HPDE6-E6E7 (cell line): Measurements from ENCODE around the gene ANXA11.

ENCODE experiments used
- DNase-seq: peaks from one replicate; pipeline ENCODE4 v3.0.0; 2011; ENCODE audit warnings: missing footprints; ENCODE audit errors: extremely low spot score

The ANXA11 gene

DNA sequence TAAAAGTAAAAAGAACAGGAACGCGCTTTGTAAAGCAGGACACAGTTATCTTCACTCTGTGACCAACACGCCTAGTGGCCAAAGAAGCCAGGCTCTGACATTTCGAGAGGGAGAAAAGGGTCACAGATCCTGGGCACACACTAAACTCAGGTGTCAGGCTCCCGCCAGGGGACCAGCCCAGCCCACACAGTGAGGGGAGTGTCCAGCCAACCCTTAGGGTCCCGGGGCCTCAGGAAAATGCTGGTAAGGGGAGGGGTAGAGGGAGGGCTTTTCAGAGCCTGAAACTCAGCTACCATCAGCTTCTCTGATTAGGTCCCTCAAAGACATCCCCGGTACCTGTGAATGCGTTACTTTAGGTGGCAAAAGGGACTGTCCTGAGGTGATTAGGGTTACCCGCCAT is 16.6 kb downstream of the ANXA11 start:
- DNase-seq = no peak

GRCh38 chr10:80187465-80188409 is 17.6 kb downstream of the ANXA11 start:
- DNase-seq = no peak

- DNase-seq = no peak
These were observed 18.3 kb downstream of the ANXA11 start for GRCh38 chr10:80187060-80187459.

DNA sequence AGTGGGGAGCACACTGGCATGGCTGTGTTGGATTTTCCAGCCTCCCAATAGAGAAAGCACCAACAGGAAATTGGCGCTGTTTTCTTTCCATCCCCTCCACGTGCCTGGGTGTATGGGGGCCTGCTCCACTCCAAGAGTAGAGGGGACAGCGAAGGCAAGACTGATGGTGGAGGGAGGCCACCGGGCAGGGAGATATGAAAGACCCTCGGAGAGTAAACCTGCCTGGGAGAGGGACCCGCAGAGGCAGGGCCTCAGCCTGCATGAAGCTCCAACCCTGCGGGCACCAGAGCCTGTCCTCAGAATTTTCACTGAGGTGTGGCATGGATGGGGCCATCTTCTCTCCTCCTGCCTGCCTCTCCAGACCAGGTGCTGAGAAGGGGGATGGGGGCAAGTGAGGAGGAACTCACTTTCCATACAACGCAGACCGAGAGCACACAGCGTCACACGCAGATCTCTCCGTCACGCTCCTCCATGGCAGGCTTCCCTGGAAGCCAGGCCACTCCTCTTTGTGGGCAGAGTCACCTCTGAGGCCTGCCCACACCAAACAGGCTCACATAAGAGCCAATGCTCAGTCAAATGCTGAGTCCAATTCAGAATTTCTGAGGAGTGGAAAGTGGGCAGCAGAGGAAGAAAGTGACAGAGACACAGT is 18.8 kb downstream of the ANXA11 start:
- DNase-seq = no peak

DNA sequence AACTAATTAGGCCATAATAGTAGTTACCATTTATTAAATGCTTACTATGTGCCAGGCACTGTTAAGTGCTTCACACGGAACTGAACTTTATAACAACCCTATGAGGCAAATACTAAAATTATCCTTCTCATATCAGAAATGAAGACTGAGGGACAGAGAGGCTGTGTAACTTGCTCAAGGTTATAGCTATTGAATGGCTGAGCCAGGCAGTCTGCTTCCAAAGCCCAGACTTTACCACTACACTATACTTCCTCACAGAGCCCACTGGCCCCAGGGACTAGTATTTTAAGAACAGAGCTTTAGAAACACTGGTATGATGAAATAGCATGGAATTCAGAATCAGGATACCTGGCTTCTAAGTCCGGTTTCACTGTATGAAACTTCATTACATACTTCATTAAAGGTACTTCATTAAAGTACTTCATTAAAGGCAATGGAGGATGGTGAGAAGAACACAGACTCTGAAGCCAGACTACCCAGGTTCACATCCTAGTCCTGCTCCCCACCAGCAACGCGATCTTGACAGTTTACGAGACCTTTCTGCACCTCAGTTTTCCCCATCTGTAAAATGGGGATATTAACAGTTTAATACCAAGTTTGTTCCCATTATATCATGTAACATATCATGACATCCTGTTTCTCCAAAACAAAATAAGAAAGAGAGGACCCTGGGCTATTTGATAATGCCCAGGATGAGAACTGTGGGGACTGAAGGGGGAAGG is 19.6 kb downstream of the ANXA11 start:
- no peak for DNase-seq

- no peak for DNase-seq
These were observed 21.0 kb downstream of the ANXA11 start for GRCh38 chr10:80184291-80184690.

DNA sequence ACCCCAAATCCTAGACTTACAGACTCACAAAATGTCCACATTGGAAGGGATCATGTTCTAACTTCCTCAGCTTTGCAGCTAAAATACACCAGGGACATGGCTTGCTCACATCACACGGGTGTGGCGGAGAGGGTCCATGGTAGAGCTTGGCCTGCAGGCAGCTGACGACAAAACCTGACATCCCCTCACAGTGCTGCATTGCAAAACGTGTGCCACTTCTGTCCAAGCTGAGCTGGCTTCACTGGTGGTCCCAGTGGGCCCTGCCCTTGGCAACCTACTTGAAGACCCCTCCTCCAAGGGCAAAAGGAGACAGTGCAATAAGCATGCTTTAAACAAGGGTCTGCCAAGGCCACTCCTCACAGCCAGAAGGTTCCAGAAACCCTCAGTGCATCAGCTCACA is 21.9 kb downstream of the ANXA11 start:
- DNase-seq = no peak

GRCh38 chr10:80182986-80183385 is 22.4 kb downstream of the ANXA11 start:
- DNase-seq = no peak

DNA sequence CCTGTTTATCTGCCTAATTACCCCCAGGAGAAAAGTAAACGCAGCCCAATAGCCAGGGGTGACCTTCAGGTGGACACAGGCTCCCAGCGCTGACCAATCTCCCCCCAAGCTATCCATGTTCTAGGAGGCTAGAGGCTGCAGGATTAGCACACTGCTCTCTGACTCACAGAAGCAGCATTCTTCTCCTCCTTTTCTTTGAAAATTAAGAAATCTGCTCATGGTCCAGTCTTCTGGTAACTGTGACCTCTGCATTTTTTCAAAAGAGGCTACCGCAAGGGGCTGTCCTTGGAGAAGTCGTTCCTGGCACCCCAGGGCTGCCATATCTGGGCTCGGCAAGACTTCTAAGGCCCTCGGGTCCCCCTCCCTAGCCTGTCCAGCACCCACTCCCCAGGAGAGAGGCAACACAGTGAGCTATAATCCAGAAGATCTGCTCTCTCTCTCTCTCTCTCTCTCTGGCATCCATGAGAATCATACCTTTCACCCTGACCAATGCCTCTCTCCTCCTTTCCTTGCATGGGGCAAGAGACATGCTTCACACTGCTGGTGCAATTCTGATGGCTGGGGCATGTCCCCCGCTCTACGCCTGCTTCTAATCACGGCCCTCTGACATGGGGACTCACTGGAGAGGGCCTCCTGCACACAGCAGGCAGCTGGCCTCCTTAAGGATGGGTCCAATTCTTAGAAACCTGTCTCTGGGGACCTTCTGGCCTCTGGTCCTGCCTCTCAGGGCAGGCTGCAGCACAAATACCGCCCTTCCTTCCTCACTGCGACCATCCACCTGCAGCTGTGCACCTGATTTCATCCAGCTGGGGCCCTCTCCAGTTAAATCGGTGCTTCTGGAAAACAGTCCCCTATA is 27.3 kb downstream of the ANXA11 start:
- DNase-seq = no peak

DNA sequence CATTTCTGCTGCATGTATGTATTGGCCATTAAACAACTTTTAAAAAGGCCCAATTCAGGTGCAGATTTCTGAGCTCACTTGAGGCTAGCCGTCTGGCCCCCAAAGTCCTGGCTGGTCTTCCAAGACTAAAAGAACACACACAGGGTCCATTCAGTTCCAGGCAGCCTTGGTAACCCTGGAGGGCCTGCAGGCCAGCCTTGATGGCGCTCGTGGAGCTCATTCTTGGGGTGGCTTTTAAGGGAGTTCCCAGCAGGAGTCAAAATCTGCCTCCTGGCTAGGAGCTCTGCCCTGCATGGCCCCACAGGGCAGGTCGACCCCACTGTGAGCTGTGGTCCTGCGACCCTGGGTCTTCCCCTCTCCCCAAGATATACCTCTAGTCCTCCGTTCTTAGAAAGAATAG is 28.8 kb downstream of the ANXA11 start:
- DNase-seq = no peak

GRCh38 chr10:80174641-80175395 is 30.5 kb downstream of the ANXA11 start:
- no peak for DNase-seq

DNA sequence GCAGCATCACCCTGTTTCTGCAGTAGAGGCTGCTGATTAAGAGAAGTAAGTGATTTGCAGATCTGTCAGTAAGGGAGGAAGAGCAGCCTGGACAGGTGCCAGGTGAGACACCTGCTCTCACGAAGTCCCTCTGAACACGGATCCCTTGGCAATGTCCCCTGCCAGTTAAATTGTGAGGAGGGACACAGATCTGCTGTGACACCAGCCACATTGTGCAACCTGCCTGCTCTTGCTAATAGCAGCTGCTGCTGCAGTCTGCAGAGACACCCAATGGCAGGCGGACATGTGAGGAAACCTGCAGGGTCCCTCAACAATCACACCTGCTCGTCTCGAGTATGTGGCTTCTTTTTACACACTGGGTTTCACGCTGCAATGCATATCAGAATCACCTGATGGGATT is 31.9 kb downstream of the ANXA11 start:
- DNase-seq = no peak

DNA sequence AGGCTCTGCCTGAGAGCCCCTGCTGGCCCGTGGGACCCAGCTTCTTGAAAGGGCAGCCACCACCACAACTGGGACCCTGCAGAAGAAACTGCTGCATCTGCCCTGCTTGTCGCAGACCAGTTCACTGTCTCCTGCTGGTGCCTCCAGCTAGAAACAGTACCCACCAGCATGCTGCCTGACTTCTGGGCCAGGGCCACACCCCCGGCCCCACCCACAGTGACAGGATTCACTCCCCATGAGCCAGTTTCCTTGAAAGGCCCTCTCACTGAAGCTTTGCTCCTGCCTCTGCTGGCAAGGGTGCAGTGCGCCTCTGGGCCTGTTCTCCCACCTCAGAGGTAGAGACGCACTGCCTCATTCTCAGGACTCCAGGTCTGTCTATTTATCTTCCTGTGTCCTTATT is 32.4 kb downstream of the ANXA11 start:
- no peak for DNase-seq

DNA sequence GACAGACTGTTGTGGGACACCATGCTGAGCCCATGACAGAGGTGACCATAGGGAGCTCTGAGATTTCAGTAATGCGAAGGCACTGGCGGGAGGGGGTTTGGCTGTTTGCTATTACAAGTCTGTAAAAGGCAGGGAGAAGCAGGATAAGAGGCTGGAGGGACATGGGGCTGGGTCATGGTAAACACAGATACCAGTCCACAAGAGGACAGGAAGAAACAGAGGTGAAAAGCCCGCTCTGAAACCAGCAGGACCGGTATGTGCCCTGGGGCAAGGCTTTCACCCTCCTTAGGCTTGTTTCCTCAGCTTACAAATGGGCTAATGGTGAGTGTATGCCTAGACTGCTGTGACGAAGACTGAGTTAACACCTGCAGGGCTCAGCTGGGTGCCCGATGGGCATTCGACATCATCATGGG is 34.1 kb downstream of the ANXA11 start:
- DNase-seq = peak; percentile 31

DNA sequence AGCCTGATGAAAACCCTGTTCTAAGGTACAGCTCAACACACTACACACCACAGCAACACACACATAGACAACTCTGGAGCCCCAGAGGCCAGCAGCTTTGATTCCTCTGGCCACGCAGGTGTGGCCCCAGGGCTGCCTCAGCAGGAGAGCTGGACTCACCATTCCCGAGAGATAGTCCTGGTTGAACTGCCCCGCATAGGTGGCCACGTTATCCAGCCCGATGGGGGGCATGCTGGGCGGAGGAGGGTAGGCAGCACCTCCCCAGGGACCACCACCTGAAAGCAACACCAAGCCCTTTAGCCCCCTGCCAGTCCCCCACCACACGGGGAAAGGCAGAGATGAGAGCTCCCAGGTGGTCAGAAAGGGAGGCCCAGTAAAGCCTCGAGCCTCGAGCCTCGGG is 34.7 kb downstream of the ANXA11 start:
- no peak for DNase-seq

DNA sequence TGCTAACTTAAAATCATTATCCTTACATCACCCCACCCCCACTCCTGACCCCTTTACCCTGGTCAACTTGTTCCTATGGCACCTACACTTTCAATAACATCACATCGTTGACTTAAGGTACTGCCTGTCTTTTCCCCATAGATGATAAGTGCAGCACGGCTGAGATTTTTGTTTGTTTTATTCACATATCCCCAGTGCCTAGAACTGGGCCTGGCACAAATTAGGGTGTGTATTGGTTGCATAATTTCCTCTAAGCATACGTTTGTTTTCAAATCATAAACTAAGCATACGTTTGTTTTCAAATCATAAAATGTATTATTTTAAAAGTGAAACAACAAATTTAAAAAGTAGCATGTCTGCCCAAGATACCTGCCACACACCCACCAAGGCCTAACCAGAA is 35.3 kb downstream of the ANXA11 start:
- DNase-seq = no peak

DNA sequence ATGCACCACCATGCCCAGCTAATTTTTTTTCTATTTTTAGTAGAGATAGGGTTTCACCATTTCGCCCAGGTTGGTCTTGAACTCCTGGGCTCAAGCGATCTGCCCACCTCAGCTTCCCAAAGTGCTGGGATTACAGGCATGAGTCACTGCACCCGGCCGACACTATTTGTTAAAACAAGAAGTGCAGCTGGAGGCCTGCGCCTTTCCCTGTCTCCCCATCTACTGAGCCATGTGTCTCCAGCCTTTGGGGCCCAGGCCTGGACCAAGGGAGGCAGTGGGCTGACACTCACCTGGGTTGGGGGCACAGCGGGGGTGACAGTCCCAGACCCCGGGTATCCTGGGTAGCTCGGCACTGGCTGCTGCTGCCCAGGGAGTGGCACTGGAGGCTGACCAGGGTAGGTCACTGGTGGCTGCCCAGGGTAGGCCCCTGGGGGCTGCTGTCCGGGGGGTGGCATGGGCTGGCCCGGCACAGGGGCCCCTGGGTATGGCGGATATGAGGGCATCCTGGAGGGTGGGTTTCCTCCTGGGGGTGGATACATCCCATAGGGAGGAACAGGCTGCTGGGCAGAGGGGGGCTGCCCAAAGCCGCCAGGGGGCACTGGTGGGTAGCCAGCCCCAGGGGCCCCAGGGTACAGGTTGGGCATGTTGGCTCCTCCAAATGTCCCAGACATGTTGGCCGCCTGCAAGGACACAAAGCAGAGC is 36.5 kb downstream of the ANXA11 start:
- no peak for DNase-seq

DNA sequence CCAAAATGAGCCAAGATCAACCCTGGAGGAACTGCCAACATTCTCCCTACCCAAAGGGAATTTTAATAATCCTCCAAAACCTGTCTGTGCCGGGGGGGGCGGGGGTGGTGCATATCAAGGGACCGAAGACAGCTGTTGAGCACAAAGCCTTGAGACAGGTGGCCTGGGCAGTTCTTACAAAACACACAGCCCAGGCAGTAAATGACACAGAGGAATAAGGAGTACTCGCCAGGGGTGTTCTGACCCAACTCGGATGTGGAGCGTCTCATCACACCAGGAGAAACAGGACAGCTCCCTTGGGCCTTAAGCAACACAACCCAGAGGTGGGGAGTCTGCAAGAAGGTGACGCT is 37.2 kb downstream of the ANXA11 start:
- DNase-seq = no peak

DNA sequence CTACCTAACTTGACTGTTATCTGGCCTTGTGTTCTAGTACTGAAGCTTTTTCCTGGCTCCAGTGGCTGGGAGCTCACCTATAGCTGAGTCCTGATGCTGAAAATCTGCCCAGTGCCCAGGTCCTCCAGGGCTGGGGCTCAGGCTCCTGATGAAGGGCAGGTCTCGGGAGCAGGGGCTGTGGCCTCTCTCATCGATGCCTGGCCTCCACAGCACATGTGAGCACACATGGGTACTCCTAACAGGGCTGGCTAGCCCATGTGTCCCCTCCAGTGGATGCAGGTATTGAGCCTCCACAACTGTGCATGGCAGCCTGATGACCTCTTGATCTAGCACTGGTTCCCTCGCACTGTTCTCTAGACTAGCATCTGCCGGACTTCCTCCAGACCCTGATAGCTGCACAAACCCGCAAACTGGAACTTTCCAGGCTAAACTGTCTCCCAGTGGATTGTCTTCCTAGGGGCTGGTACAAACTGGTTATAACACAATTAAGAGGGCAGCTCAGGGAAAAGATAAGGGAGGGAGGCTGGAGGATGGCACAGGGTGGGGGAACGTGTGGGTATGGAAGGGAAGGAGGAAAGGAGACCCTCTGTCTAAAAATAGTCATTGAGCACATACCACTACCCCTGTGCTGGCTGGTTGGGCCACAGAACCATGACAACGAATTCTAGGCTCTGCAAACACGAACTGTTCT is 37.7 kb downstream of the ANXA11 start:
- no peak for DNase-seq
